GM21717 (cell line): ENCODE measurements around the gene MRPL24.

Experiments
- ATAC-seq: cut with Tn5 transposase; IDR thresholded peaks from one replicate; pipeline ENCODE4 v1.9.1; 2021; ENCODE audit warnings: mild to moderate bottlenecking, moderate library complexity; ENCODE audit not compliant: unreplicated experiment

MRPL24 gene

DNA sequence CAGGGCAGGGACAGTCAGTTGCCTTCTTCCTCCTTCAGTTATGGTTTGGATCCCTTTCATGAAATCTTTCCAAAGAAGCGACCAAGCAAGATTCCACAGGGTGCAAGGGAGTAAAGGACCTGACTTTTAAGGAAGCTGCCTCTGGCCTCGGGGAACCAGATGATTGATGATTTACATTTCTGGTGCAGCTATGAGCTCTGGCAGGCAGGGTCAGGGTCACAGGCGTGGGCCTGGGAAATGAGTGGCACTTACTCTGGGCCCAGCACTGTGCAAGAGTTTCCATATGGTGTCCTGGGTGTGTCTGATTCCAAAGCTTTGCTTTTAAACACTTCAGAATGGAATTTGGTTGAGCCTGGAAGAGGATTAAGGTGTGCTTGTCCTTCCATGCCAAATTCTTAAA is 28.3 kb downstream of the MRPL24 start:
- ATAC-seq: no peak

GRCh38 chr1:156711011-156711817 is 29.7 kb downstream of the MRPL24 start:
- no peak for ATAC-seq

DNA sequence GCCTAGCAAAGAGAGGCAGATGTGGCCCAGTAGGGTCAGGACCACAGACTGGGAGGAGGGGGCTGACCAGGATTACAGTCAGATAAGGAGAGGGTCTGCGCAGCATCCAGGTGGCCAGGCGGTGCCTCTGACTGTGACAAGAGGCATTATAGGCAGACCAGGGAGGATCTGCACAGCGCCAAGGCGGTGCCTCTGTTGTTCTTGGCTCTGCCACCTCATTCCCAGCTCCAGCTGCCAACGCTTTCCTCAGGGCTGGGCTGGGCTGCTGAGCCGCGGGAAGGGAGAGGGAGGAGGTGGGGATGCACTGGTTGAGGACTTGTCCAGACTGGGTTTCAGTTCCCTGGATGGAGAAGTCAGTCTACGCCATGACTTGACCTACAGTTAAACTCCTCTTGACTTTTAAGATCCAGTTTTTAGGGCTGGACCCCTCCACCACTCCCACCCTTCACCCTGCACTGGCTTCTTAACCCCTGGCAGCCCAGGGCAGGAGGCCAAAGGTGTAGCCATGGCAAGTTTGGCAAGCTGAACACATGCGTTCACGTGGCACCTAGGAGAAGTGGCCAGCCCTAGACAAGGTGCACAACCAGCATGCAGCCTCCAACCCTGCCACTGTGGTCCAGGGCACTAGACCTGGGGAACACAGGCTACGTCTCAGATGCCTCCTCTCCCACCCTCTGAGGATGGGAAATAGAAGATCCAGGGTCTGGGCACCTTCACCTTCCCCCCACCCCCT is 31.0 kb downstream of the MRPL24 start:
- no peak for ATAC-seq

DNA sequence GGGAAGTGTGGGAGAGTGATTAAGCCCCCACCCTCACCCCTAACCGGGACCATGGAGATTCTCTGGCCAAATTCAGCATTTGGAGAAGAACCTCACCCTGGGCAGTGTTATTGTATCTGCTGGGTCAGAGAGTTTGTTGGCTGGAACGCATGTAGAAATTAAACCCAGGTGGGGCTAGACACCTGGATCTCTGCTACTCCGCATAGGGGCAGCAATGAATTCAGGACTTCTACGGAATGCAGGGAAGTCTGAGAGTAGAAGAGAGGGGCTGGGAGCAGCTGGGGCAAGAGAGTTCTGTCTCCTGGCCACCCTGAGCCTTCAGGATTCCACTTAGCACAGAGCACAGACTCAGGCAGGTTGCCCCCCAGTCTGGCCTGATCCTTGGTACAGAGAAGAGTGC is 31.9 kb downstream of the MRPL24 start:
- ATAC-seq: no peak

GRCh38 chr1:156708218-156708661 is 32.6 kb downstream of the MRPL24 start:
- ATAC-seq: no peak

DNA sequence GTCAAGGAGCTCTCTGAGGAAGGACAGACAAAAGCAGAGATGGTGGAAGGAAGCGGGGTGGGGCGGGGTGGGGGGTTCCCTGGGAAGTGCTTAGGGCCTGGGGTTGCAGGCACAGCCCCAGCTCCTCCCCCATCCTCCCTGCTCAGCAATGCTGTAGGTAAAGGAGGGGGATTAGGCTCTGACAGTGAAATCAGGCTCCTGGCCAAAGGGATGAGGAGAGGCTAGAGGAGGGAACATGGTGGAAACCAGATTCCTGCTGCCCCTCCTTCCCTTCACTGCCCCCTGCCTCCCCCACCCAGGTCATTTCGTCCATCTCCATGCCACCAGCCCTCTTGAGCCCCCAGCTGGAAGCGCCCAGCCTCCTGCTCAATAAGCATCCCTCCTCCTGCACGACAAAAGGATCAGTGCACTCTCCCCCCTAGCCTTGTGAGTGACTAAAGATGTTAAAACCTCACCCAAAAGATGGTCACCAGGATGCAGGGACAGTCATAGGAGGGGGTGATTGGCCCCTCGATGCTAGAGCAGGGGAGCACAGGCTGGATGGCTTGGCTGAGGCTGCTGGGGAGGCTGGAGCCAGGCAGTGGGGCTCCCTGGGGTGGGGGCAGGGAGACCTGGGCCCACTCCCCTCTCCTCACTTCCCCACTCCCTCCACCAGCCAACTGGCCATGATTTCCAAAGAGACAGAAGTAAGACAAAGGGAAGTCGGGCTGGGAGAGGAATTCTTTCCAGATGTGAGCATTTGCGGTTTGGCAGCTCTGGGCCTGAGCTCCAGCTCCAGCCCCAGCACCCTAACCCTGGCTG is 33.3 kb downstream of the MRPL24 start:
- no peak for ATAC-seq

GRCh38 chr1:156706657-156707416 is 34.1 kb downstream of the MRPL24 start:
- no peak for ATAC-seq

DNA sequence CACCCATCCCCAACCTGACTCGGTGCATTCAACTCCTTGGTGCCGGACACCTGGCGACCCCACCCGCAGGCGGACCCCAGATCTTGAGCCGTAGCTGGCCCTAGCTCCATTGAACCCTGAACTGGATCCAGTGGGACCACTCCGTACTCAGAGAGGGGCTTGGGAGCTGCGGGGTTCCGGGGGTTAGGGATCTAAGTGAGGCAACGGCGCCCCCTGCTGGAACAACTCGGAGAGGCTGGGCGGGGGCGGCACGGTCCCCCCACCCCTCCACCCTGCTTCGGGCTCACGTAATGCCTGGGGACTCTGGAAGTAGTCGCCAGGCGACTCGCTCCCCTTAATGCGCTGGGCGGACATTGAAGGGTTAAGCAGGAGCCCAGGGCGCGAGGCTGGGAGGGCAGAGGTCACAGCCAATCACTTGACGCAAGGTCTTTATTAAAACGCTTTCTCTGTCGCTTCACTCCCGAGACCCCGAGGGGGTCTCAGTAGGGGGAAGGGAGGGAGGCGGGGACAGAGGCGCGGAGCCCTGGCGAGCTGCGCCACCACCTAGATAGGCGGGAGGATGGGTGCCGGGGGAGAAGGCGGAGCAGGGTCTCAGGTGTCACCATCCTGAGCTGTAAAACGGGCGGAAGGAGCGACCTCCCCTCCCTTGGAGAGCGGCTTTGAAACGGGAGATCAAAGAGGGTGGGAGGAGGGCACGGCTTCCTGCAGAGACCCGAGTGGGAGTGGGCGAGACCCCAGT is 34.8 kb downstream of the MRPL24 start:
- ATAC-seq: no peak

DNA sequence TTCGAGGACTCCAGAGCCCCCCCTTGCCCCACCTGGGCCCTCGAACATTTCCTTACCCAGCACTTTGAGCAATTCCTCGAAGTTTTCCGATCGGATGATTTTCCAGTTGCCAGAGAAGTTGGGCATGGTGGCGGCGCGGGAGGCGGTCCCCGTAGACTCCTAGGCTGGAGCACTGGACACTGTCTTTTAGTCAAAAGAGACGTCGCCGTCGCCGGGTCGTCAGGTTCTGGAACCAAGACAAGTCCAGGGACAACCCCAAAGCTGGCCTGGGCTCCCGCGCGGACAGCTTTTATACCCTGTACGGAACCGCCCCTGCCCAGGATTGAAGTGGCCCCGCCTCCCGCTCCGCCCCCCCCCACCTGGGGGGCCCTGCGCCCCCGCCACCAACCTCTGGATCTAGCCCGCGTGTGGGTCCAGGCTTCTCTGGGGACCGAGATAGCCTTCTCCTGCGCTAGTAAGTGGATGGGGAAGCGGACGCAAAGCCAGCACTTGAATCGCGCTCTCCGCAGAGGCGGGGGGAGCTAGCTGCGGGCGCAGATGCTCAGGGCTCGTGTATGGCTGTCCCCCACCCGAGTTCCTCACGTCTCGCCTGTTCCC is 35.5 kb downstream of the MRPL24 start, which contains the start of gene CRABP2:
Gene CRABP2, minus strand, starts transcription at position 263 of the 597 bp plus-strand sequence. Its CDS starts 137 bp downstream, at position 126.
- no peak for ATAC-seq

GRCh38 chr1:156704930-156705320 is 36.0 kb downstream of the MRPL24 start:
- ATAC-seq: no peak

DNA sequence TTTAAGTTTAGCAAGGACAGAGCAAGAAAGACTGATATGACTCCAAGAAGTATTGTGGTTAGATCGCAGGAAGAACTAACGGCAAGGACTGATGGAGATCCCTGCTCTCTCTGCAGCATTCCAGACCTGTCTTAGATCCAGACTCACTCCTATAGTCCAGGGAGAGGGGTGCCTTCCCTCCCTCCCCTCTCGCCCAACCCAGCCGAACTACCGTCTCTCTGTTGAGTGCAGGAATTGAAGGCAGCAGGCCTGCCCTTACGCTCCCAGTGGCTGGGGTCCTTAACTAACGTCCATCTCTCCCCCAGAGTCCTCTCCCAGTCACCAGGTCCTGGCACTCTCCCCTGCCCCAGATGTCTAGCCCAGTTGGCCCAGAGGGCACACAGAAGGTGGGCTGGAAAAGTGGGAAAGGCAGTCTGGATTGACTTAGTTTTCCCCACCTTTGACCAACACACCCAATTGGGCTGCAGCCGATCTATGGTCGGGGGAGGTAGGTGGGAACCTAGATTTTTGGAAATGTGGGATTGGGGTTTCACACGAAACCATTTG is 36.6 kb downstream of the MRPL24 start:
- no peak for ATAC-seq

- no peak for ATAC-seq
Measured at GRCh38 chr1:156703741-156704140, 37.1 kb downstream of the MRPL24 start.

- ATAC-seq: no peak
Measured at GRCh38 chr1:156703336-156703735, 37.6 kb downstream of the MRPL24 start.

GRCh38 chr1:156700736-156701531 is 40.0 kb downstream of the MRPL24 start:
- no peak for ATAC-seq

DNA sequence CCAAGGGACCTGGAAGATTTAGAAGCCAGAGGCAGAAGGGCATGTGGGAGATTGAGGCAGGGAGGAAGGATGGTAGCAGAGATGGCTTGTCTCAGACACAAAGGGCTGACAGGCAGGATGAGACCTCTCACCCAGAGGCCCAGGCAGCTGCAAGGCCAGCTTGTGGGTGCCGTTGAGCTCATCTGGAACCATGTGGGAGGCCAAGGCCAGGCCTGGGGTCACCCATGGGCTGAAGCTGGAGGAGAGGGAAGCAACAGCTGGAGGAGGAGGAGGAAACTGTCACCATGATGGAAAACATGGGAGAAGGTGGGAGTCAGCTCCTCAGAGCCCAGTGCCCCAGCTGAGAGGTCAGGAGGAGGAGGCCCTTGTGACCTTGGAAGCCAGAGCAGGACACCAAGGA is 41.9 kb downstream of the MRPL24 start:
- no peak for ATAC-seq

DNA sequence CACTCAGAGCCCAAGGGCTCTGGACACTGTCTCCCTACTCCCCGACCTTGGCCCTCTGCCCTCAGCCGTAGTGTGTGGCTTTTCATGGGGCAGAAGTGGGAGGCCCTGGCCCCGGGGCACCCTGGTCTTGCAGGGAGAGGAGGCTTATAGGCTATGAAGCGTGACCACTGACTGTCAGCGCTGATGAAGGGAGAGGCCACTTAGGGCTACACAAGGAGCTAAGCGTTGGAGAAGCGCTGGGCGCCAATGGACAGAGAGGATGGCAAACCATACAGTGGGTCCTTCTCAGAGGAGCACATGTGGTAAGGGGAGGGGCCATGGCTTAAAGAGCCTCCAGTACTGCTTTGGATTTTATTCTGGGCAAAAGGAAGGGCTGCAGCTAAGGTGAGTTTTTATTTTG is 43.4 kb downstream of the MRPL24 start:
- ATAC-seq: no peak

DNA sequence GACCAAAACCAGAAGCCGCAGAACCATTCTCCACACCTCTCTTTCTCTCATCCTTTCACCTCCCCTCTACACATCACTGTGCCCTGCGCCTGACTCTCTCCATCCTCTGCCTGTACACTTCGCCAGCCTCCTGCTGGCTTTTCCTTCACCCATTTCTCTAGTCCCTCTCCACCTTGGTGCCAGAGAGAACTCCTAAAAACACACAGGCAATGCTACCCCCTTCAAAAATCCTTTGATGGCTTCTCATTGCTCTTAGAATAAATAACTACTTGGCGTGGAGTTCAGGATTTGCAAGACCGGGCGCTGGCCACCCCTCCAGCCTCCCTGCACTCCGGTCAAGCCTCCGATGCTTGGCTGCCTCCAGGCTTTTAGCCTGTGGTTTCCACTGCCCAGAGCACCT is 44.1 kb downstream of the MRPL24 start:
- no peak for ATAC-seq

- no peak for ATAC-seq
Measured at GRCh38 chr1:156694690-156694962, 46.3 kb downstream of the MRPL24 start.
